Eye (tissue), 1 donor: ENCODE results near the gene FAM124B.
A peak's percentile ranks its signal among the peaks of the same experiment; 100 is the strongest.

Experiments used
- DNase-seq: peaks from one replicate; pipeline ENCODE4 v3.0.0-alpha.2; 2015

The FAM124B gene

GRCh38 chr2:224379986-224380385, 21.9 kb downstream of the FAM124B start:
- no peak for DNase-seq

- no peak for DNase-seq
Observed at GRCh38 chr2:224379172-224379571, 22.7 kb downstream of the FAM124B start.

- no peak for DNase-seq
Observed at GRCh38 chr2:224378701-224379097, 23.2 kb downstream of the FAM124B start.

- DNase-seq: no peak
Observed at GRCh38 chr2:224377751-224378700, 23.9 kb downstream of the FAM124B start.

- DNase-seq: peak; percentile 68
Observed at GRCh38 chr2:224372641-224373040, 29.3 kb downstream of the FAM124B start.

GRCh38 chr2:224369028-224369632, 32.8 kb downstream of the FAM124B start:
- peak; percentile 74 for DNase-seq

- peak; percentile 37 for DNase-seq
Observed at GRCh38 chr2:224366267-224366844, 35.6 kb downstream of the FAM124B start.

- DNase-seq: no peak
Observed at GRCh38 chr2:224365331-224365730, 36.6 kb downstream of the FAM124B start.

- no peak for DNase-seq
Observed at GRCh38 chr2:224363281-224363680, 38.6 kb downstream of the FAM124B start.

- DNase-seq: no peak
Observed at GRCh38 chr2:224362094-224362493, 39.8 kb downstream of the FAM124B start.

GRCh38 chr2:224360801-224361251, 41.1 kb downstream of the FAM124B start:
- no peak for DNase-seq

GRCh38 chr2:224359569-224359968, 42.3 kb downstream of the FAM124B start:
- DNase-seq: no peak

- peak; percentile 88 for DNase-seq
Observed at GRCh38 chr2:224357098-224357901, 44.6 kb downstream of the FAM124B start.

- no peak for DNase-seq
Observed at GRCh38 chr2:224354632-224355211, 47.2 kb downstream of the FAM124B start.

- DNase-seq: no peak
Observed at GRCh38 chr2:224350703-224351102, 51.2 kb downstream of the FAM124B start.

GRCh38 chr2:224349396-224349795, 52.5 kb downstream of the FAM124B start:
- no peak for DNase-seq

- no peak for DNase-seq
Observed at GRCh38 chr2:224347176-224348051, 54.5 kb downstream of the FAM124B start.

GRCh38 chr2:224345492-224345891, 56.4 kb downstream of the FAM124B start:
- DNase-seq: no peak

GRCh38 chr2:224343226-224343625, 58.7 kb downstream of the FAM124B start:
- DNase-seq: no peak

GRCh38 chr2:224335991-224336390, 65.9 kb downstream of the FAM124B start:
- no peak for DNase-seq

- DNase-seq: no peak
Observed at GRCh38 chr2:224334726-224335125, 67.2 kb downstream of the FAM124B start.
